ENCODE results near the gene CTDNEP1.

CTDNEP1 gene

GRCh38 chr17:7224661-7225111 is 26.8 kb downstream of the CTDNEP1 start:
- no peak overlapping the region for H3K4me3 ChIP-seq (ENCODE audit: low read depth, low read length)
- TF ChIP-seq CTCF (IDR thresholded peaks at IDR 0.05; ENCODE audit: borderline replicate concordance, insufficient read depth, low read depth, low read length): no peak

GRCh38 chr17:7224110-7224509 is 27.4 kb downstream of the CTDNEP1 start:
- no peak for TF ChIP-seq CTCF (IDR thresholded peaks at IDR 0.05; ENCODE audit: borderline replicate concordance, insufficient read depth, low read depth, low read length)
- H3K4me3 ChIP-seq (ENCODE audit: low read depth, low read length): no peak overlapping the region

DNA sequence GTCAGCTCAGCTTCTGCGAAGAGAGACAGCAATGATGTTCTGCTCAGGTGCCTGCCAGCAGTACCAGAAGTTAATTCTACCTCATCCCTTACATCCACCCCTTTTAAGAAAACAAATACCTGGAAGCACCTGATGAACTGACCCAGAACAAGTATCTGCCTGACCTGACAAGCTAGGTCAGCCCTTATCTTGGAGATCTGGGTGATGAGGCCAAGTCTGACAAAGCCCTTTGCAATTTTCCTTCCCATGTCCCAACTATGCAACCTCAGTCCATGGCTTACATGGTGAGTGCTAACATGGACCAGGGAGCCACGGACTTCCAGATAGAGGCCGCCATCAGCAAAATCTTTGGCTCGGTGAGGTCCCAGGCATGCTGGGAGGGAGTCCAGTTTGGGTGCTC is 28.2 kb downstream of the CTDNEP1 start:
- TF ChIP-seq CTCF (IDR thresholded peaks at IDR 0.05; ENCODE audit: borderline replicate concordance, insufficient read depth, low read depth, low read length): no peak
- H3K4me3 ChIP-seq (ENCODE audit: low read depth, low read length): no peak overlapping the region

DNA sequence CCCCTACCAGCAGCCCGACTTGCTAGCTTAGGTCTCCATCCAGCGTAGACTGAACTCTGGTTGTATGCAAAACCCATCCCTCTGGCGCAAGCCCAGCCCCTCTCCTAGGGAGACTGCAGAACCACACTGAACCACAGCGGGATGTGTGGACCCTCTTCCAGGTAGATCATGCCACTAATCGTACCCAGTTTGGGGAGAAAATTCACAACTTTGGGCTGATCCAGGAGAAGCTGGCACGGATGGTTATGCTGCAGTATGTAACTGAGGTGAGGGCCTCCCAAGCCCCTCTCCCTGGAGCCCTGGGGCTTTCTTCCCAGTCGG is 28.6 kb downstream of the CTDNEP1 start:
- TF ChIP-seq CTCF (IDR thresholded peaks at IDR 0.05; ENCODE audit: borderline replicate concordance, insufficient read depth, low read depth, low read length): no peak
- no peak overlapping the region for H3K4me3 ChIP-seq (ENCODE audit: low read depth, low read length)

- TF ChIP-seq CTCF (IDR thresholded peaks at IDR 0.05; ENCODE audit: borderline replicate concordance, insufficient read depth, low read depth, low read length): no peak
- H3K4me3 ChIP-seq (ENCODE audit: low read depth, low read length): no peak overlapping the region
These were observed 29.2 kb downstream of the CTDNEP1 start for GRCh38 chr17:7222093-7222971.

DNA sequence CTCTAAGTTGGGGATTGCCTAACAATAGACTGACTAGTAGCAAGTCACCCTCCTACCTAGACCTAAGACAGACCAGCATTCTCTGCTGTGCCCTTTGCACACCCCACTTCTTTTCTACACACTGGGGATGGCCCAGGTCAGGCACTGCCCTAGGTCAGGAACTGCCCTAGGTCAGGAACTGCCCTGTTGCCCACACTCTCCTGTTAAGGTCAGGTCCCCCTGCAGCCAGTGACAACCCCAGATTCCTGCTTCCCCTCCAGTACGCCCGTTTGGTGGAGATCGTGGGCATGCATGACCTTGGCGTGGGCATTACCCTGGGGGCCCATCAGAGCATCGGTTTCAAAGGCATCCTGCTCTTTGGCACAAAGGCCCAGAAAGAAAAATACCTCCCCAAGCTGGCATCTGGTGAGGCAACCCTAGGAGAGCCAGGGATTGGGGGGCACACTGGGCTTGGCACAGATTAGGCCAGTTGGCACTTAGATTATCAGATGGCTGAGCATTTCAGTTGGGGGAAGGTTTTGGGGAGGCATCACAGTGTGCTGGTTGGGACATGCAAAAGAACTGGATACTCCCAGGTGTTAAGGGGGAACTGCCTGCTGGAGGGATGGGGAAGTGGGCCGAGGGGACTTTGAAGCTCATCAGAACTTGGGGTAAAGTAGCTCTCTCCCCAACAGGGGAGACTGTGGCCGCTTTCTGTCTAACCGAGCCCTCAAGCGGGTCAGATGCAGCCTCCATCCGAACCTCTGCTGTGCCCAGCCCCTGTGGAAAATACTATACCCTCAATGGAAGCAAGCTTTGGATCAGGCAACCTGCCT is 30.0 kb downstream of the CTDNEP1 start:
- no peak overlapping the region for H3K4me3 ChIP-seq (ENCODE audit: low read depth, low read length)
- TF ChIP-seq CTCF (IDR thresholded peaks at IDR 0.05; ENCODE audit: borderline replicate concordance, insufficient read depth, low read depth, low read length): no peak
